Lower leg skin (tissue), 4 donors: ENCODE measurements around the gene WDR5. TPM values are rescaled to one million over a fixed set of nuclear protein-coding genes. Genes with fewer than 3 reads are reported as not detected.

ENCODE experiments used
- DNase-seq, 2 donors: peaks; one replicate each; pipeline ENCODE4 v3.0.0-alpha.2; 2019; ENCODE audit warnings: low spot score in 2 of 2
- H3K4me3 ChIP-seq: fragments of 200-600 bp; sonication (generic); 2 replicates; pipeline ENCODE4 v1.5.1; 2017; ENCODE audit warnings: mild to moderate bottlenecking, low read depth; ENCODE audit not compliant: poor library complexity, severe bottlenecking
- CTCF ChIP-seq, 3 donors: fragments of 450-650 bp; IDR thresholded peaks; one replicate each; pipeline ENCODE4 v1.5.1; 2016; ENCODE audit warnings: antibody characterized with exemption in 3 of 3, mild to moderate bottlenecking in 3 of 3, moderate library complexity in 2 of 3
- POLR2A ChIP-seq, 2 donors: fragments of 450-650 bp; IDR thresholded peaks; one replicate each; pipeline ENCODE4 v1.6.1; 2016 to 2017; ENCODE audit warnings: antibody characterized with exemption in 2 of 2, mild to moderate bottlenecking in 1 of 2, moderate library complexity in 1 of 2
- WGBS, 2 donors: methylation state at CpG; one replicate each; pipeline ENCODE4 v1.1.5; 2018; 5-methylcytosine and 5-hydroxymethylcytosine counted together
- intact Hi-C: fragments of 100-400 bp; cut with DNase I; formaldehyde crosslinking; loops from one replicate; pipeline ENCODE4 v1.15.0; 2023; ENCODE audit warnings: low total_unique reads
- total RNA-seq, 4 donors: library from RNA; depleted of rRNA; stranded (reverse); fragments of >200 nt; gene quantifications; one replicate each; pipeline ENCODE4 v1.1.0, GENCODE V29; 2016

The WDR5 gene
- total RNA-seq, 4 donors from 2014 or later: 16.1 to 23.8 (median 19.6) TPM

- 39 to 57% methylated on average over 8 of the region's 8 CpGs for WGBS, 2 donors
- intact Hi-C loops: no loop called here
These were observed 11.1 kb downstream of the WDR5 start for GRCh38 chr9:134146774-134147493.

GRCh38 chr9:134149380-134149779 lies 13.5 kb downstream of the WDR5 start:
- intact Hi-C loops: no loop called here
- no peak for DNase-seq
- TF ChIP-seq CTCF (IDR thresholded peaks at IDR 0.05): no peak
- no peak for TF ChIP-seq POLR2A (IDR thresholded peaks at IDR 0.05)
- WGBS, 2 donors: 87 to 91% methylated on average over 7 of the region's 7 CpGs
- H3K4me3 ChIP-seq: no peak overlapping the region

More at GRCh38 chr9:134146774-134147493, 11.1 kb downstream of the WDR5 start:
- TF ChIP-seq POLR2A (IDR thresholded peaks at IDR 0.05) (no peak), CTCF (IDR thresholded peaks at IDR 0.05) (no peak)
- no peak overlapping the region for H3K4me3 ChIP-seq
- DNase-seq: no peak

GRCh38 chr9:134150557-134151214 lies 14.8 kb downstream of the WDR5 start:
- WGBS, 2 donors: 89 to 91% methylated on average over 12 of the region's 12 CpGs
- intact Hi-C loops: no loop called here
- no peak overlapping the region for H3K4me3 ChIP-seq
- no peak for DNase-seq
- TF ChIP-seq CTCF (IDR thresholded peaks at IDR 0.05): no peak
- no peak for TF ChIP-seq POLR2A (IDR thresholded peaks at IDR 0.05)

GRCh38 chr9:134152022-134152448 lies 16.2 kb downstream of the WDR5 start:
- intact Hi-C loops: no loop called here
- WGBS, 2 donors: 84 to 87% methylated on average over 10 to 14 of the region's 14 CpGs
- no peak for DNase-seq
- no peak overlapping the region for H3K4me3 ChIP-seq
- TF ChIP-seq POLR2A (IDR thresholded peaks at IDR 0.05) (no peak), CTCF (IDR thresholded peaks at IDR 0.05) (no peak)

- no peak overlapping the region for H3K4me3 ChIP-seq
- 89 to 92% methylated on average over 11 of the region's 11 CpGs for WGBS, 2 donors
- DNase-seq: no peak
- TF ChIP-seq CTCF (IDR thresholded peaks at IDR 0.05) (no peak), POLR2A (IDR thresholded peaks at IDR 0.05) (no peak)
- intact Hi-C loops: no loop called here
These were observed 16.6 kb downstream of the WDR5 start for GRCh38 chr9:134152488-134152887.
